Vagina (tissue), 2 donors: ENCODE data around the gene GADD45B. TPM values are rescaled to one million over a fixed set of nuclear protein-coding genes. Genes with fewer than 3 reads are reported as not detected.

Experiments used
- DNase-seq, 2 donors: peaks; one replicate each; pipeline ENCODE4 v3.0.0-alpha.2; 2017; ENCODE audit errors: extremely low spot score in 2 of 2
- H3K27ac ChIP-seq: fragments of 200-600 bp; sonication (generic); one replicate; pipeline ENCODE4 v1.5.1; 2019
- H3K27me3 ChIP-seq: fragments of 200-600 bp; sonication (generic); one replicate; pipeline ENCODE4 v1.5.1; 2019
- H3K36me3 ChIP-seq, 2 donors: fragments of 200-600 bp; sonication (generic); one replicate each; pipeline ENCODE4 v1.5.1; 2017 to 2019
- H3K4me1 ChIP-seq: fragments of 200-600 bp; sonication (generic); one replicate; pipeline ENCODE4 v1.5.1; 2019
- H3K4me3 ChIP-seq, 2 donors: fragments of 200-600 bp; sonication (generic); 1 replicate in 1 of 2; 2 replicates in 1 of 2; pipeline ENCODE4 v1.5.1; 2016 to 2019
- H3K9me3 ChIP-seq: fragments of 200-600 bp; sonication (generic); one replicate; pipeline ENCODE4 v1.5.1; 2019
- CTCF ChIP-seq, 3 experiments: fragments of 450-650 bp in 2 of 3; fragments of 200-600 bp in 1 of 3; sonication (generic) in 1 of 3; IDR thresholded peaks; one replicate each; pipeline ENCODE4 v1.5.1; 2017 to 2019; ENCODE audit warnings: antibody characterized with exemption in 3 of 3, mild to moderate bottlenecking in 2 of 3, moderate library complexity in 2 of 3
- POLR2A ChIP-seq, 2 donors: fragments of 450-650 bp; IDR thresholded peaks; one replicate each; pipeline ENCODE4 v1.6.1; 2017; ENCODE audit warnings: antibody characterized with exemption in 2 of 2, mild to moderate bottlenecking in 2 of 2, moderate library complexity in 2 of 2
- POLR2AphosphoS5 ChIP-seq, 2 donors: sonication (generic); formaldehyde crosslinking; IDR thresholded peaks; one replicate each; pipeline ENCODE4 v1.9.0; 2017; ENCODE audit warnings: antibody characterized with exemption in 2 of 2, mild to moderate bottlenecking in 2 of 2, low read depth in 1 of 2; ENCODE audit not compliant: insufficient read depth in 1 of 2
- intact Hi-C: fragments of 100-400 bp; cut with DNase I; formaldehyde crosslinking; loops from one replicate; pipeline ENCODE4 v1.15.1; 2023
- total RNA-seq: library from RNA; depleted of rRNA; stranded (reverse); fragments of >200 nt; gene quantifications from one replicate; pipeline ENCODE4 v1.2.3, GENCODE V29; 2016

GADD45B gene
- total RNA-seq, 1 donor from 2014 or later = 181 TPM

- Histone ChIP-seq H3K9me3 (no peaks in the 10 kb centered on the region), H3K4me1 (peaks cover 22% of the 10 kb centered on the region), H3K4me3 (no peak overlapping the region), H3K27me3 (no peaks in the 10 kb centered on the region), H3K36me3 (no peaks in the 10 kb centered on the region), H3K27ac (no peak overlapping the region)
- TF ChIP-seq CTCF (IDR thresholded peaks at IDR 0.05) = no peak
- no peak for TF ChIP-seq POLR2AphosphoS5 (IDR thresholded peaks at IDR 0.05; ENCODE audit: insufficient read depth in 1 of 2, low read depth in 1 of 2)
- TF ChIP-seq POLR2A (IDR thresholded peaks at IDR 0.05) = no peak
- intact Hi-C loops = no loop called here
- DNase-seq = no peak
Measured at GRCh38 chr19:2482354-2483038, 6.6 kb downstream of the GADD45B start.

GRCh38 chr19:2483084-2483483, 7.2 kb downstream of the GADD45B start:
- no peak for DNase-seq
- Histone ChIP-seq H3K36me3 (no peaks in the 10 kb centered on the region), H3K27ac (no peak overlapping the region), H3K27me3 (no peaks in the 10 kb centered on the region), H3K9me3 (no peaks in the 10 kb centered on the region), H3K4me1 (peaks cover 20% of the 10 kb centered on the region), H3K4me3 (no peak overlapping the region)
- TF ChIP-seq POLR2AphosphoS5 (IDR thresholded peaks at IDR 0.05; ENCODE audit: insufficient read depth in 1 of 2, low read depth in 1 of 2) (no peak), POLR2A (IDR thresholded peaks at IDR 0.05) (no peak), CTCF (IDR thresholded peaks at IDR 0.05) (no peak)
- intact Hi-C loops = no loop called here

GRCh38 chr19:2483484-2484151, 7.7 kb downstream of the GADD45B start:
- H3K4me1 ChIP-seq = peaks cover 20% of the 10 kb centered on the region
- no peak overlapping the region for H3K4me3 ChIP-seq
- no peak for DNase-seq
- H3K9me3 ChIP-seq = no peaks in the 10 kb centered on the region
- no peak for TF ChIP-seq CTCF (IDR thresholded peaks at IDR 0.05)
- no peak for TF ChIP-seq POLR2A (IDR thresholded peaks at IDR 0.05)
- TF ChIP-seq POLR2AphosphoS5 (IDR thresholded peaks at IDR 0.05; ENCODE audit: insufficient read depth in 1 of 2, low read depth in 1 of 2) = no peak
- no peaks in the 10 kb centered on the region for H3K36me3 ChIP-seq
- no peak overlapping the region for H3K27ac ChIP-seq
- intact Hi-C loops = no loop called here
- H3K27me3 ChIP-seq = no peaks in the 10 kb centered on the region

GRCh38 chr19:2484178-2484937, 8.4 kb downstream of the GADD45B start:
- no peaks in the 10 kb centered on the region for H3K36me3 ChIP-seq
- H3K27ac ChIP-seq = no peak overlapping the region
- H3K4me1 ChIP-seq = peaks cover 19% of the 10 kb centered on the region
- no peaks in the 10 kb centered on the region for H3K27me3 ChIP-seq
- H3K4me3 ChIP-seq = no peak overlapping the region
- TF ChIP-seq POLR2AphosphoS5 (IDR thresholded peaks at IDR 0.05; ENCODE audit: insufficient read depth in 1 of 2, low read depth in 1 of 2) (no peak), POLR2A (IDR thresholded peaks at IDR 0.05) (no peak), CTCF (IDR thresholded peaks at IDR 0.05) (no peak)
- no peak for DNase-seq
- H3K9me3 ChIP-seq = no peaks in the 10 kb centered on the region
- intact Hi-C loops = no loop called here
